Right lobe of liver (tissue), 6 donors: ENCODE results near the gene ZNF394. TPM values are rescaled to one million over a fixed set of nuclear protein-coding genes. Genes with fewer than 3 reads are reported as not detected.

Experiments used
- ATAC-seq, 4 donors: fragments of 200-7000 bp; cut with Tn5 transposase; one replicate each; pipeline ENCODE4 v1.9.1; 2020; ENCODE audit warnings: mild to moderate bottlenecking in 4 of 4, moderate library complexity in 4 of 4
- DNase-seq, 3 donors: peaks; one replicate each; pipeline ENCODE4 v3.0.0-alpha.2; 2020
- H3K27ac ChIP-seq, 3 donors: fragments of 200-600 bp; one replicate each; pipeline ENCODE4 v1.8.0; 2022
- H3K27me3 ChIP-seq, 2 donors: fragments of 200-600 bp; one replicate each; pipeline ENCODE4 v1.8.0; 2022
- H3K36me3 ChIP-seq, 4 donors: fragments of 200-600 bp; sonication (generic) in 1 of 4; one replicate each; pipeline versions ENCODE4 v1.5.1 to v1.8.0; 2017 to 2022; ENCODE audit warnings: control low read depth in 1 of 4
- H3K4me1 ChIP-seq, 4 donors: fragments of 200-600 bp; sonication (generic) in 1 of 4; one replicate each; pipeline versions ENCODE4 v1.5.1 to v1.8.0; 2017 to 2022; ENCODE audit warnings: control low read depth in 1 of 4
- H3K4me3 ChIP-seq, 3 donors: fragments of 200-600 bp; one replicate each; pipeline ENCODE4 v1.8.0; 2022
- H3K9me3 ChIP-seq, 4 donors: fragments of 200-600 bp; sonication (generic) in 1 of 4; one replicate each; pipeline versions ENCODE4 v1.5.1 to v1.8.0; 2017 to 2022; ENCODE audit warnings: control low read depth in 1 of 4
- CTCF ChIP-seq, 4 donors: fragments of 200-600 bp in 3 of 4; fragments of 450-650 bp in 1 of 4; IDR thresholded peaks; one replicate each; pipeline versions ENCODE4 v1.5.1 to v1.8.0; 2016 to 2022; ENCODE audit warnings: antibody characterized with exemption in 4 of 4, mild to moderate bottlenecking in 2 of 4
- POLR2A ChIP-seq: fragments of 450-650 bp; IDR thresholded peaks from one replicate; pipeline ENCODE4 v1.6.1; 2017; ENCODE audit warnings: antibody characterized with exemption, mild to moderate bottlenecking
- WGBS: methylation state at CpG from one replicate; pipeline ENCODE4 v1.1.6; 2018; ENCODE audit warnings: low coverage, low lambda C conversion rate; ENCODE audit not compliant: insufficient coverage; ENCODE audit errors: missing lambda C conversion rate; 5-methylcytosine and 5-hydroxymethylcytosine counted together
- intact Hi-C, 2 donors: fragments of 100-400 bp; cut with DNase I; formaldehyde crosslinking; loops; one replicate each; pipeline versions ENCODE4 v1.11.2 to v1.14.1; 2022
- total RNA-seq, 6 experiments: library from RNA; depleted of rRNA in 2 of 6; stranded (reverse); fragments of >200 nt in 2 of 6; fragmentation: NEBNext Ultra II Directional in 3 of 6; extraction: Animal tissue kit (Norgen Biotek cat#: 25700) in 3 of 6; gene quantifications; one replicate each; pipeline versions ENCODE4 v1.1.0 to v1.2.4, GENCODE V29; 2016 to 2023
- donor health status: DM: no; HTN: yes; CAD: no.
- donor health status: DM: no; HTN: no; CAD: no.
- donor health status: DM: no; HTN: no; CAD: no.
- donor health status: DM: no; HTN: yes; CAD: no.
- donor health status: DM: no; HTN: yes; CAD: no.

The ZNF394 gene
- total RNA-seq, 6 experiments from 2014 or later, result 6.6 to 12.3 (median 9.4) TPM

DNA sequence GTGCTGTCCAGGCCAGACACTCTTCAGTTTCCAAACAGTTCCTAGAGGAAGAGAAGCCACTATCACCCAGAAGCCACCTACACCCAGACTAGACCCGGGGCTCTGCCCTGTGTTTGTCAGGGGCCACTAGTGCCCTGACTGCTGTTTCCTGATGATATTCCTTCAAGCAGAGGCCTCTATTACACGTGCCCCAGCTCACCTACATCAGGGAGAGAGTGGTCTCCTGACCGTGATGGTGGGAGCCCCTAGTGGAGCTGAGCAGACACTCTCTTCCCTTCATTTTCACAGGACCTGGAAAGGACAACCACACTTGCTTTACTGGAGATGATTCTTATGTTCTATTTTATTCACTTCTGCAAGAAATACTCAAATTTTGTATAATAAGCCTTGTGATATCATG is 9.2 kb downstream of the ZNF394 start:
- Histone ChIP-seq H3K27ac (no peak overlapping the region), H3K27me3 (no peaks in the 10 kb centered on the region), H3K9me3 (peaks cover 0 to 19% (median 5%) of the 10 kb centered on the region in 4 donors), H3K4me3 (no peak overlapping the region), H3K36me3 (peaks cover 0 to 29% (median 13%) of the 10 kb centered on the region in 4 donors), H3K4me1 (no peaks in the 10 kb centered on the region)
- TF ChIP-seq POLR2A, result no peak
- no peak for TF ChIP-seq CTCF (IDR thresholded peaks at IDR 0.05)
- DNase-seq (peak in 1 of 3 donors; percentile 11), ATAC-seq (no peak)
- WGBS, result no CpG with 5 or more reads among the region's 3 CpGs
- intact Hi-C loops, result no loop called here

GRCh38 chr7:99489235-99489634 is 10.8 kb downstream of the ZNF394 start:
- no peaks in the 10 kb centered on the region for H3K27me3 ChIP-seq
- peak in 1 of 3 donors; percentile 2 for DNase-seq
- H3K9me3 ChIP-seq, result peaks cover 0 to 12% (median 4%) of the 10 kb centered on the region in 4 donors
- intact Hi-C loops, result no loop called here
- peak in 2 of 4 donors; percentile 32 to 50 for ATAC-seq
- H3K4me1 ChIP-seq, result no peaks in the 10 kb centered on the region
- H3K36me3 ChIP-seq, result peaks cover 0 to 16% (median 9%) of the 10 kb centered on the region in 4 donors
- 45% methylated on average over 3 of the region's 4 CpGs for WGBS
- TF ChIP-seq POLR2A, result no peak
- TF ChIP-seq CTCF (IDR thresholded peaks at IDR 0.05), result no peak
- no peak overlapping the region for H3K27ac ChIP-seq
- no peak overlapping the region for H3K4me3 ChIP-seq

DNA sequence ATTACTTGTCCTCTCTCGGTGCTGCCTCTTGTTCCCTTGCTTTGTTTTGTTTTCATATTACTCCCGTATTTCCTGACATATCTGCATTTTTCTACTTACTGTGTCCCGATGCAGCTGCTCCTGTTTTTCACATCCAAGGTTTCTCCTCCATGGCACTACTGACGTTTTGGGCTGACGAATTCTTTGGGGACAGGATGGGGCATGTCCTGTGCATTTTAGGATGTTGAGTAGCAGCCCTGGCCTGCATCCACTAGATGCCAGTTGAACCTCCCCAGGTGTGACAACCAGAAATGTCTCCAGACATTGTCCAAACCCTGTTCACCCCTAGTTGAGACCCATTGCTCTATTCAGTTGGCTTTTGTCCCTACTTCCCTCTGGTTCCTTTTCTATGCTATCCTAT is 15.0 kb downstream of the ZNF394 start:
- H3K36me3 ChIP-seq, result peaks cover 0 to 2% (median 0%) of the 10 kb centered on the region in 4 donors
- H3K9me3 ChIP-seq, result no peaks in the 10 kb centered on the region
- H3K27ac ChIP-seq, result no peak overlapping the region
- TF ChIP-seq POLR2A, result no peak
- TF ChIP-seq CTCF (IDR thresholded peaks at IDR 0.05), result no peak
- WGBS, result 86% methylated on average over 5 of the region's 5 CpGs
- no peaks in the 10 kb centered on the region for H3K4me1 ChIP-seq
- H3K4me3 ChIP-seq, result no peak overlapping the region
- no peak for DNase-seq
- intact Hi-C loops, result no loop called here
- no peaks in the 10 kb centered on the region for H3K27me3 ChIP-seq
- no peak for ATAC-seq

GRCh38 chr7:99478464-99479440 is 21.3 kb downstream of the ZNF394 start:
- peaks cover 0 to 2% (median 0%) of the 10 kb centered on the region in 4 donors for H3K4me1 ChIP-seq
- intact Hi-C loops, result no loop called here
- 60% methylated on average over 4 of the region's 15 CpGs for WGBS
- H3K36me3 ChIP-seq, result no peaks in the 10 kb centered on the region
- no peaks in the 10 kb centered on the region for H3K27me3 ChIP-seq
- ATAC-seq (peak in 2 of 4 donors; percentile 25 to 59), DNase-seq (no peak)
- no peaks in the 10 kb centered on the region for H3K9me3 ChIP-seq
- no peak overlapping the region for H3K27ac ChIP-seq
- TF ChIP-seq POLR2A, result no peak
- no peak for TF ChIP-seq CTCF (IDR thresholded peaks at IDR 0.05)
- H3K4me3 ChIP-seq, result no peak overlapping the region
